Tibial nerve (tissue), 3 donors: ENCODE measurements around the gene GPR6.

Experiments used
- CTCF ChIP-seq, 5 experiments: fragments of 200-600 bp in 3 of 5; fragments of 450-650 bp in 2 of 5; sonication (generic) in 3 of 5; IDR thresholded peaks; one replicate each; pipeline ENCODE4 v1.5.1; 2016 to 2019; ENCODE audit warnings: antibody characterized with exemption in 5 of 5, mild to moderate bottlenecking in 3 of 5, moderate library complexity in 2 of 5
- POLR2A ChIP-seq, 2 donors: fragments of 450-650 bp; IDR thresholded peaks; one replicate each; pipeline ENCODE4 v1.6.1; 2017; ENCODE audit warnings: antibody characterized with exemption in 2 of 2, mild to moderate bottlenecking in 2 of 2, moderate library complexity in 2 of 2

GRCh38 chr6:110018486-110018885 lies 40.4 kb downstream of the GPR6 start:
- TF ChIP-seq CTCF (IDR thresholded peaks at IDR 0.05) (no peak), POLR2A (IDR thresholded peaks at IDR 0.05) (no peak)
